Activated CD8-positive, alpha-beta T cell treated with anti-CD3 and anti-CD28 coated beads for 36 hours (primary cell): Measurements from ENCODE around the gene ZNF222. TPM values are rescaled to one million over a fixed set of nuclear protein-coding genes. Genes with fewer than 3 reads are reported as not detected.
A peak's percentile ranks its signal among the peaks of the same experiment; 100 is the strongest.

Experiments
- ATAC-seq: fragments of 200-7000 bp; cut with Tn5 transposase; one replicate; pipeline ENCODE4 v1.10.0; 2021; ENCODE audit warnings: mild to moderate bottlenecking, moderate library complexity
- CTCF ChIA-PET: fragments of 350-600 bp; sonication (Branson Sonifier 250); formaldehyde crosslinking; loops from one replicate; lab custom pipeline; 2021; ENCODE audit warnings: antibody characterized with exemption; lab: Charles Lee
- POLR2A ChIA-PET: fragments of 350-600 bp; sonication (Branson Sonifier 250); formaldehyde crosslinking; loops from one replicate; lab custom pipeline; 2021; ENCODE audit warnings: antibody characterized with exemption; lab: Charles Lee
- DNase-seq: peaks from one replicate; pipeline ENCODE4 v3.0.0-alpha.2; 2020
- H3K27ac Mint-ChIP-seq: one replicate; pipeline ENCODE4 v1.8.0; 2021; ENCODE audit warnings: mild to moderate bottlenecking, mixed read lengths
- H3K27me3 Mint-ChIP-seq: one replicate; pipeline ENCODE4 v1.8.0; 2021; ENCODE audit warnings: mixed read lengths
- H3K36me3 Mint-ChIP-seq: one replicate; pipeline ENCODE4 v1.8.0; 2021; ENCODE audit warnings: low read depth, mixed read lengths
- H3K4me1 Mint-ChIP-seq: one replicate; pipeline ENCODE4 v1.8.0; 2021; ENCODE audit warnings: low read depth, mixed read lengths
- H3K4me3 Mint-ChIP-seq: one replicate; pipeline ENCODE4 v1.8.0; 2021; ENCODE audit warnings: mild to moderate bottlenecking, moderate library complexity, mixed read lengths
- H3K9me3 Mint-ChIP-seq: one replicate; pipeline ENCODE4 v1.8.0; 2021; ENCODE audit warnings: mixed read lengths
- intact Hi-C: fragments of 100-400 bp; cut with micrococcal nuclease; formaldehyde crosslinking; loops from one replicate; pipeline ENCODE4 v1.10.0; 2022
- total RNA-seq, 2 experiments: library from RNA; stranded (reverse); gene quantifications; one replicate each; pipeline ENCODE4 v1.2.3, GENCODE V29; 2021
- TF ChIP-seq, protein P1 (sequence below): fragments of 200-600 bp; IDR thresholded peaks from one replicate; pipeline ENCODE4 v1.8.0; 2022; ENCODE audit warnings: antibody characterized with exemption, mild to moderate bottlenecking

Gene ZNF222
- total RNA-seq, 2 experiments from 2014 or later, result 1.5 to 2.3 TPM

DNA sequence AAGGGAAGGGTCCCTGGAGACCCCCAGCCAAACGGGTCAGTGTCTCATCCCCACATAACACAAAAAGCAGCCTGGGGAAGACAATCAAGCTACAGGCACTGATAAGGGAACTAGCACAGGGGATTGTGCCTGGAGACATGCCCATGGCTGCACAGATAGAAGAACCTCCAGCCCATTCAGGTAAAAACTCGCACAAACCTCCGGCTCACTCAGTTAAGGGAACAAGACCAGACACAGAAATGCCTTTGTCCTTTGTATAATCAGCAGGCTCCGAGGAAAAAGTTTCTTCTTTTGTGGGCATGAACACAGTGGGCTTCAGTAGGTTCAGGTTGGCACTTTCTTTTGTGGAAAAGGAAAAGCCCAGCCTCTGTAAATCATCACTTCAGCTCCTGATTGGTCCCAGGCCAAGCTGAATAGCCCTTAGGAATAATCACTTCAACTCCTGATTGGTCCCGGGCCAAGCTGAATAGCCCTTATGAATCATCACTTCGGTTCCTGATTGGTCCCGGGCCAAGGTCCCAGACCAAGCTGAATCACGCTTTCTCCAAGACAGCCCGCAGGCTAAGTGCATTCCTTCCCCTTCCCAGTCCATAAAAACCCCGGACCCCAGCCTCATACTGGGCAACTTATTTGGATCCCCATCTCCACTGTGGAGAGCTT, 27.4 kb upstream of the ZNF222 start:
- intact Hi-C loops, result no loop called here
- ChIA-PET POLR2A (no interaction called here), CTCF (no interaction called here)
- ATAC-seq (no peak), DNase-seq (no peak)
- Mint-ChIP-seq H3K4me3 (no peak overlapping the region), H3K9me3 (peaks cover 34% of the 10 kb centered on the region), H3K27me3 (no peaks in the 10 kb centered on the region), H3K27ac (no peak overlapping the region), H3K36me3 (peaks cover 54% of the 10 kb centered on the region), H3K4me1 (peaks cover 9% of the 10 kb centered on the region)
- TF ChIP-seq, protein P1, sequence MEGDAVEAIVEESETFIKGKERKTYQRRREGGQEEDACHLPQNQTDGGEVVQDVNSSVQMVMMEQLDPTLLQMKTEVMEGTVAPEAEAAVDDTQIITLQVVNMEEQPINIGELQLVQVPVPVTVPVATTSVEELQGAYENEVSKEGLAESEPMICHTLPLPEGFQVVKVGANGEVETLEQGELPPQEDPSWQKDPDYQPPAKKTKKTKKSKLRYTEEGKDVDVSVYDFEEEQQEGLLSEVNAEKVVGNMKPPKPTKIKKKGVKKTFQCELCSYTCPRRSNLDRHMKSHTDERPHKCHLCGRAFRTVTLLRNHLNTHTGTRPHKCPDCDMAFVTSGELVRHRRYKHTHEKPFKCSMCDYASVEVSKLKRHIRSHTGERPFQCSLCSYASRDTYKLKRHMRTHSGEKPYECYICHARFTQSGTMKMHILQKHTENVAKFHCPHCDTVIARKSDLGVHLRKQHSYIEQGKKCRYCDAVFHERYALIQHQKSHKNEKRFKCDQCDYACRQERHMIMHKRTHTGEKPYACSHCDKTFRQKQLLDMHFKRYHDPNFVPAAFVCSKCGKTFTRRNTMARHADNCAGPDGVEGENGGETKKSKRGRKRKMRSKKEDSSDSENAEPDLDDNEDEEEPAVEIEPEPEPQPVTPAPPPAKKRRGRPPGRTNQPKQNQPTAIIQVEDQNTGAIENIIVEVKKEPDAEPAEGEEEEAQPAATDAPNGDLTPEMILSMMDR, result no peak

GRCh38 chr19:44002212-44002565, 23.0 kb upstream of the ZNF222 start:
- TF ChIP-seq, protein P1, result no peak
- ChIA-PET POLR2A (interaction anchor here (0.6 kb wide), 1 partner anchor 8 kb away, joined by 3 read pairs; no protein-coding TSS in a partner anchor), CTCF (no interaction called here)
- H3K4me3 Mint-ChIP-seq, result peak overlapping the region; percentile 96
- H3K27me3 Mint-ChIP-seq, result no peaks in the 10 kb centered on the region
- H3K27ac Mint-ChIP-seq, result peak overlapping the region; percentile 98
- peaks cover 37% of the 10 kb centered on the region for H3K9me3 Mint-ChIP-seq
- intact Hi-C loops, result loop anchor here (10.0 kb wide), 1 partner anchor 67 kb away; the partner anchor contains the start of gene ZNF45
- DNase-seq (no peak), ATAC-seq (no peak)
- H3K36me3 Mint-ChIP-seq, result peaks cover 34% of the 10 kb centered on the region
- H3K4me1 Mint-ChIP-seq, result peaks cover 14% of the 10 kb centered on the region

- CTCF ChIA-PET, result interaction anchor here (1.1 kb wide), 1 partner anchor 70 kb away, joined by 3 read pairs; no protein-coding TSS in a partner anchor
These were observed 22.4 kb upstream of the ZNF222 start, which contains the start of gene ZNF230 for GRCh38 chr19:44002566-44003460. Gene ZNF230, plus strand, starts transcription at chr19:44002957. Its CDS starts 4,122 bp downstream, at chr19:44007079.

DNA sequence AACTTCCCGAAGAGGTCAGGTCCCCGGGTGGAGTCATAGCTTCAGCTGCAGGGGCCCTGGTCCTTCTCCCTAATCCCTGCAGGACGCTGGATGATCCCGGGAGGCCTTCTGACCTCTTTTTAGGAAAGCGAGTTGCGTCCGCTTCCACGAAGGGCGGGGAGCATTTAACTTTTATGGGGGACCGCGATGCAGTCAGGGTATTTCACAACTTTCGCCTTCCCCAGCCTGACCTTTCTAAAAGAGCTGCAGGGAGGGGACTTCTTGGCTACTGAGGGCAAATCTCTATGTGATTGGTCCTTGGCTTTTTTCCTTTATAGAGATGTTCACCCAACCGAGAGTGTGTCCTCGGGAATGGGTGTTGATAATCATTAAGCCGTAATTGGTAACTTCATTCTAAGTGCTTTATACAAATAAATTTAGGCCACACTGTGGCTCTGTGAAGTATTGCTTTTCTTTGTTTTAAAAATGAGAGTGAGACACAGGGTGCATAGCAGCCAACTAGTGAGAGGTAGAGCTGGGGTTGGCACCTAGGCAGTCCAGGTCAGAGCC, 21.6 kb upstream of the ZNF222 start:
- DNase-seq, result peak; percentile 25
- Mint-ChIP-seq H3K36me3 (peaks cover 37% of the 10 kb centered on the region), H3K27ac (peak overlapping the region; percentile 98), H3K4me1 (peaks cover 14% of the 10 kb centered on the region), H3K9me3 (peaks cover 40% of the 10 kb centered on the region), H3K4me3 (peak overlapping the region; percentile 96), H3K27me3 (no peaks in the 10 kb centered on the region)
- intact Hi-C loops, result loop anchor here (10.0 kb wide), 1 partner anchor 69 kb away; the partner anchor contains the start of gene ZNF45
- CTCF ChIA-PET, result interaction anchor here (0.5 to 1.1 kb wide), 2 partner anchors 71 to 164 kb away, joined by 3 read pairs; no protein-coding TSS in a partner anchor
- TF ChIP-seq, protein P1, result peak; percentile 48
- peak; percentile 43 for ATAC-seq
- POLR2A ChIA-PET, result no interaction called here

More at GRCh38 chr19:44002566-44003460, 22.4 kb upstream of the ZNF222 start, which contains the start of gene ZNF230:
- ATAC-seq, result peak; percentile 96
- peak; percentile 92 for DNase-seq
- intact Hi-C loops, result loop anchor here (10.0 kb wide), 1 partner anchor 68 kb away; the partner anchor contains the start of gene ZNF45
- H3K4me1 Mint-ChIP-seq, result peaks cover 14% of the 10 kb centered on the region
- POLR2A ChIA-PET, result interaction anchor here (0.6 kb wide), 2 partner anchors 8 to 726 kb away, joined by 3 read pairs; no protein-coding TSS in a partner anchor
- H3K36me3 Mint-ChIP-seq, result peaks cover 35% of the 10 kb centered on the region
- H3K27ac Mint-ChIP-seq, result peak within 1 kb of the TSS; percentile 98
- H3K4me3 Mint-ChIP-seq, result peak within 1 kb of the TSS; percentile 96
- peaks cover 40% of the 10 kb centered on the region for H3K9me3 Mint-ChIP-seq
- no peaks in the 10 kb centered on the region for H3K27me3 Mint-ChIP-seq
- TF ChIP-seq, protein P1, result no peak
